GM06990 (cell line): ENCODE results near the gene ESYT2.
"Not testable (repeated sequence)": the region's sequence is repeated elsewhere in the genome, so short reads cannot be mapped to it uniquely, and the experiment has no call there.

Source experiments
- DNase-seq: peaks from one replicate; pipeline ENCODE4 v3.0.0-alpha.2; 2011; ENCODE audit not compliant: insufficient read length; ENCODE audit errors: extremely low read depth
- H3K27me3 ChIP-seq: replicated peaks from 2 replicates; pipeline ENCODE4 v1.6.0; 2011; ENCODE audit warnings: low read length; ENCODE audit not compliant: control insufficient read depth, insufficient read depth
- H3K36me3 ChIP-seq: 2 replicates; pipeline ENCODE4 v1.5.1; 2011; ENCODE audit warnings: low read length; ENCODE audit not compliant: control insufficient read depth, insufficient read depth
- H3K4me3 ChIP-seq: replicated peaks from 2 replicates; pipeline ENCODE4 v1.5.1; 2011; ENCODE audit warnings: low read depth, mild to moderate bottlenecking, control low read depth, low read length
- CTCF ChIP-seq: IDR thresholded peaks from 2 replicates; pipeline ENCODE4 v1.5.1; 2011; ENCODE audit warnings: low read length, control low read depth, mild to moderate bottlenecking, inconsistent platforms; ENCODE audit not compliant: insufficient read depth, poor library complexity, severe bottlenecking

The ESYT2 gene

DNA sequence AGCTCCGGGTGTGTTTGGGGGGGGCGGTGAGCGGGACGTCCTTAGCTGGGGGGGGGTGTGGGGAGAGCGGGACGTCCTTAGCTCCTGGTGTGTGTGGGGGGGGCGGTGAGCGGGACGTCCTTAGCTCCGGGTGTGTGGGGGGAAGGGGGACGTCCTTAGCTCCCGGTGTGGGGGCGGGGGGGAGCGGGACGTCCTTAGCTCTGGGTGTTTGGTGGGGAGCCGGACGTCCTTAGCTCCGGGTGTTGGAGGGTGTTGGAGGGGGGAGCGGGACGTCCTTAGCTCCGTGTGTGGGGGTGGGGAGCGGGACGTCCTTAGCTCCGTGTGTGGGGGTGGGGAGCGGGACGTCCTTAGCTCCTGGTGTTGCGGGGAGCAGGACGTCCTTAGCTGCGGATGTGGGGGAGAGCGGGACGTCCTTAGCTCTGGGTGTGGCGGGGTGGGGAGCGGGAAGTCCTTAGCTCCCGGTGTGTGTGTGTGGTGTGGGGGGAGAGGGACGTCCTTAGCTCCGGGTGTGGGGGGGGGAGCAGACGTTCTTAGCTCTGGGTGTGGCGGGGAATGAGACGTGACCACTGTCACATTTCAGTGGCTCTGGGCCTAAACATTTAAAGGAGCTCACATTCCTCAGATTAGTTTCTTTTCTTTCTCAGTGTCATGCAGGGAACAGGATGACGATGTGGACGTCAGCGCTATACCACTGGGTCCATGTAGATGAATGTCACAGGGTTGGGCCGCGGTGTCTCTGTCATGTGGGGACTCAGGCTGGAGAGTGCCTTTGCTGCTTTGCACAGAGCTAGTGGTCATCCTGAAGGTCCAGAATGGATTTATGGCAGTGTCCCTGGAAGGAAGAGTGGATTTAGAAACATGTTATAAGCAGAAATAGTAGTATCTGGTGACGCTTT is 34.5 kb upstream of the ESYT2 start:
- TF ChIP-seq CTCF, result no peak
- peak overlapping the region; percentile 65 for H3K4me3 ChIP-seq
- H3K27me3 ChIP-seq, result no peaks in the 10 kb centered on the region
- no peaks in the 10 kb centered on the region for H3K36me3 ChIP-seq
- DNase-seq, result peak; percentile 63

DNA sequence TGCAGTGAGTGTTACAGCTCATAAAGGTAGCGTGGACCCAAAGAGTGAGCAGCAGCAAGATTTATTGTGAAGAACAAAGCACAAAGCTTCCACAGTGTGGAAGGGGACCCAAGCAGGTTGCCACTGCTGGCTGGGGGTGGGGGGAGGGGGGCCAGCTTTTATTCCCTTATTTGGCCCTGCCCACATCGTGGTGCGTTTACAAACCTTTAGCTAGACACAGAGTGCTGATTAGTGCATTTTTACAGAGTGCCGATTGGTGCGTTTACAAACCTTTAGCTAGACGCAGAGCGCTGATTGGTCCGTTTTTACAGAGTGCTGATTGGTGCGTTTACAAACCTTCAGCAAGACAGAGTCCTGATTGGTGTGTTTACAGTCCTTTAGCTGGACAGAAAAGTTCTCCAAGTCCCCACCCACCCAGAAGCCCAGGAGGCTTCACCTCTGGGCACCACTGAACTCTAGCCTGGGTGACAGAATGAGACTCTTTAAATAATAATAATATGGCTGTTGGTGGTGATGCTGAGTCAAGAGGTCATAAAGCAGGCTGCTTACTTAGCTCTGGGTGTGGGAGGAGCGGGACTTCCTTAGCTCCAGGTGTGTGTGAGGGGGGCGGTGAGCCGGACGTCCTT is 33.8 kb upstream of the ESYT2 start:
- peak overlapping the region; percentile 65 for H3K4me3 ChIP-seq
- not testable (repeated sequence) for H3K36me3 ChIP-seq, H3K27me3 ChIP-seq, DNase-seq

DNA sequence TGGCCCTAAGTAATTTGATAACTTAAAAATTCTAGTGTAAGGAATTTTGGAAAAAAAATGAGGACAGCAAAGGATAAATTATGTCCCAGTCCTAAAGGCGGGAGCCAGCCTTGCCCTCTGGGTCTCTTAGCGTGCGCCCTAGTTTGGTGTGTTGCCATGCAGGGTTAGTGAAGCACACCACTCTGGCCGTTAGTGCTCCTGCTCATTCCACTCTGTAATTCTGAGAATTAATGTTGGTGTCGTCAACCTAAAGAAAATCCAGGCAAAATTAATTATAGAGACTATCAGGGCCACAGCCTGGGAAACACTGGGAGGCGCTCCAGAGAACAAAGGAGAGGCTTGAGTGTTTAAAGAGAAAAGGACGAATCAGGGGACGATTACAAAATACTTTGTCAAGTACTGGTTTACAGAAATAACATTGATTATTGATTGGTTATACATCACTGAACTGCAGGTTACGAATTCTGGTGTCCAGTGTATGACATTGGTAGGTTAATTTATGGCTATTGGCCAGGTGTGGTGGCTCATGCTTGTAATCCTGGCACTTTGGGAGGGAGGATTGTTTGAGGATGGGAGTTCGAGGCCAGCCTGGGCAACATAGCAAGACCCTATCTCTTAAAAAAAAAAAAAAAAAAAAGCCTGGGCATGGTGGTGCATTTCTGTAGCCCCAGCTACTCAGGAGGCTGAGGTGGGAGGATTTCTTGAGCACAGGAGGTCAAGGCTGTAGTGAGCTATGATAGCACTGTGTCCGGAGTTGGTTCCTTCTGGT is 32.8 kb upstream of the ESYT2 start:
- DNase-seq, result no peak
- Histone ChIP-seq H3K4me3 (no peak overlapping the region), H3K36me3 (no peaks in the 10 kb centered on the region), H3K27me3 (no peaks in the 10 kb centered on the region)
- no peak for TF ChIP-seq CTCF

- TF ChIP-seq CTCF, result no peak
- Histone ChIP-seq H3K36me3 (no peaks in the 10 kb centered on the region), H3K4me3 (no peak overlapping the region), H3K27me3 (no peaks in the 10 kb centered on the region)
- DNase-seq, result no peak
These were observed 31.9 kb upstream of the ESYT2 start for GRCh38 chr7:158861004-158861787.

GRCh38 chr7:158860394-158860793 is 31.1 kb upstream of the ESYT2 start:
- H3K27me3 ChIP-seq, result no peaks in the 10 kb centered on the region
- DNase-seq, result no peak
- TF ChIP-seq CTCF, result no peak
- H3K4me3 ChIP-seq, result no peak overlapping the region
- no peaks in the 10 kb centered on the region for H3K36me3 ChIP-seq
